HFFc6 (cell line): ENCODE measurements around the gene PAPPA. TPM values are rescaled to one million over a fixed set of nuclear protein-coding genes. Genes with fewer than 3 reads are reported as not detected.
A peak's percentile ranks its signal among the peaks of the same experiment; 100 is the strongest.

Source experiments
- DNase-seq: peaks from one replicate; pipeline ENCODE4 v3.0.0-alpha.2; 2018
- H3K27ac Mint-ChIP-seq: 2 replicates; pipeline ENCODE4 v1.8.0; 2020; ENCODE audit warnings: mild to moderate bottlenecking, mixed read lengths
- H3K27me3 Mint-ChIP-seq: 2 replicates; pipeline ENCODE4 v1.8.0; 2021; ENCODE audit warnings: mild to moderate bottlenecking, moderate library complexity, mixed read lengths; ENCODE audit not compliant: insufficient read depth
- H3K36me3 Mint-ChIP-seq: 2 replicates; pipeline ENCODE4 v1.8.0; 2021; ENCODE audit warnings: low read depth, mixed read lengths
- H3K4me1 Mint-ChIP-seq: 2 replicates; pipeline ENCODE4 v1.8.0; 2020; ENCODE audit warnings: low read depth, mixed read lengths
- H3K4me3 Mint-ChIP-seq: 2 replicates; pipeline ENCODE4 v1.8.0; 2020; ENCODE audit warnings: mild to moderate bottlenecking, moderate library complexity, mixed read lengths
- H3K9me3 Mint-ChIP-seq: 2 replicates; pipeline ENCODE4 v1.8.0; 2020; ENCODE audit warnings: mild to moderate bottlenecking, mixed read lengths
- CTCF ChIP-seq: fragments of 200-600 bp; sonication (generic); IDR thresholded peaks from 2 replicates; pipeline ENCODE4 v1.5.0; 2021; ENCODE audit warnings: antibody characterized with exemption, mild to moderate bottlenecking
- total RNA-seq, 6 experiments: library from RNA; stranded (reverse); fragmentation: NEBNext Ultra II Directional; extraction: Animal tissue kit (Norgen Biotek cat#: 25700); gene quantifications; 2 replicates in 1 of 6; 3 replicates in 5 of 6; pipeline ENCODE4 v1.2.3, GENCODE V29; 2021

PAPPA gene
- total RNA-seq, 6 experiments from 2014 or later = 8.2 to 13.2 (median 12.3) TPM

- TF ChIP-seq CTCF = no peak
- Mint-ChIP-seq H3K27ac (no peak overlapping the region), H3K9me3 (no peaks in the 10 kb centered on the region), H3K36me3 (peaks cover 39% of the 10 kb centered on the region), H3K4me3 (no peak overlapping the region), H3K4me1 (peaks cover 40% of the 10 kb centered on the region), H3K27me3 (no peaks in the 10 kb centered on the region)
- no peak for DNase-seq
Observed at GRCh38 chr9:116270546-116270945, 117.0 kb downstream of the PAPPA start.

- H3K9me3 Mint-ChIP-seq = no peaks in the 10 kb centered on the region
- H3K36me3 Mint-ChIP-seq = peaks cover 39% of the 10 kb centered on the region
- TF ChIP-seq CTCF = no peak
- peaks cover 47% of the 10 kb centered on the region for H3K4me1 Mint-ChIP-seq
- H3K4me3 Mint-ChIP-seq = no peak overlapping the region
- no peak overlapping the region for H3K27ac Mint-ChIP-seq
- DNase-seq = no peak
- H3K27me3 Mint-ChIP-seq = no peaks in the 10 kb centered on the region
Observed at GRCh38 chr9:116271340-116271739, 117.7 kb downstream of the PAPPA start.

GRCh38 chr9:116271991-116272390 is 118.4 kb downstream of the PAPPA start:
- TF ChIP-seq CTCF = no peak
- Mint-ChIP-seq H3K4me1 (peaks cover 42% of the 10 kb centered on the region), H3K9me3 (no peaks in the 10 kb centered on the region), H3K27me3 (no peaks in the 10 kb centered on the region), H3K27ac (no peak overlapping the region), H3K4me3 (no peak overlapping the region), H3K36me3 (peaks cover 39% of the 10 kb centered on the region)
- DNase-seq = no peak

- Mint-ChIP-seq H3K9me3 (no peaks in the 10 kb centered on the region), H3K36me3 (peaks cover 38% of the 10 kb centered on the region), H3K27ac (no peak overlapping the region), H3K4me1 (peaks cover 39% of the 10 kb centered on the region), H3K4me3 (no peak overlapping the region), H3K27me3 (no peaks in the 10 kb centered on the region)
- peak; percentile 12 for DNase-seq
- no peak for TF ChIP-seq CTCF
Observed at GRCh38 chr9:116274293-116274692, 120.7 kb downstream of the PAPPA start.

- no peak overlapping the region for H3K27ac Mint-ChIP-seq
- peak; percentile 6 for DNase-seq
- no peak overlapping the region for H3K4me3 Mint-ChIP-seq
Observed at GRCh38 chr9:116275418-116276195, 122.0 kb downstream of the PAPPA start.

More at GRCh38 chr9:116275418-116276195, 122.0 kb downstream of the PAPPA start:
- Mint-ChIP-seq H3K4me1 (peaks cover 35% of the 10 kb centered on the region), H3K9me3 (no peaks in the 10 kb centered on the region), H3K36me3 (peaks cover 32% of the 10 kb centered on the region), H3K27me3 (no peaks in the 10 kb centered on the region)
- no peak for TF ChIP-seq CTCF
